Upper lobe of right lung (tissue), 1 donor: ENCODE measurements around the gene TMEM107. TPM values are rescaled to one million over a fixed set of nuclear protein-coding genes. Genes with fewer than 3 reads are reported as not detected.

Experiments
- ATAC-seq: fragments of 200-7000 bp; cut with Tn5 transposase; one replicate; pipeline ENCODE4 v1.9.1; 2020; ENCODE audit warnings: mild to moderate bottlenecking, moderate library complexity
- DNase-seq: peaks from one replicate; pipeline ENCODE4 v3.0.0-alpha.2; 2020
- H3K27ac ChIP-seq: fragments of 200-600 bp; one replicate; pipeline ENCODE4 v1.8.0; 2022
- H3K27me3 ChIP-seq: fragments of 200-600 bp; one replicate; pipeline ENCODE4 v1.8.0; 2022; ENCODE audit warnings: mild to moderate bottlenecking
- H3K36me3 ChIP-seq: fragments of 200-600 bp; one replicate; pipeline ENCODE4 v1.8.0; 2022
- H3K4me1 ChIP-seq: fragments of 200-600 bp; one replicate; pipeline ENCODE4 v1.8.0; 2022
- H3K4me3 ChIP-seq: fragments of 200-600 bp; one replicate; pipeline ENCODE4 v1.8.0; 2022; ENCODE audit warnings: mild to moderate bottlenecking
- H3K9me3 ChIP-seq: fragments of 200-600 bp; one replicate; pipeline ENCODE4 v1.8.0; 2022
- intact Hi-C: fragments of 100-400 bp; cut with DNase I; formaldehyde crosslinking; loops from one replicate; pipeline ENCODE4 v1.11.0; 2022
- total RNA-seq: library from RNA; stranded (reverse); fragmentation: NEBNext Ultra II Directional; extraction: Animal tissue kit (Norgen Biotek cat#: 25700); gene quantifications from one replicate; pipeline ENCODE4 v1.2.1, GENCODE V29; 2021
- TF ChIP-seq, protein P1 (sequence below): fragments of 200-600 bp; IDR thresholded peaks from one replicate; pipeline ENCODE4 v1.8.0; 2022; ENCODE audit warnings: antibody characterized with exemption
- donor health status: DM: no; HTN: yes; CAD: no; lungs with severe emphysema.

TMEM107 gene
- total RNA-seq, 1 donor from 2014 or later: 9.3 TPM

DNA sequence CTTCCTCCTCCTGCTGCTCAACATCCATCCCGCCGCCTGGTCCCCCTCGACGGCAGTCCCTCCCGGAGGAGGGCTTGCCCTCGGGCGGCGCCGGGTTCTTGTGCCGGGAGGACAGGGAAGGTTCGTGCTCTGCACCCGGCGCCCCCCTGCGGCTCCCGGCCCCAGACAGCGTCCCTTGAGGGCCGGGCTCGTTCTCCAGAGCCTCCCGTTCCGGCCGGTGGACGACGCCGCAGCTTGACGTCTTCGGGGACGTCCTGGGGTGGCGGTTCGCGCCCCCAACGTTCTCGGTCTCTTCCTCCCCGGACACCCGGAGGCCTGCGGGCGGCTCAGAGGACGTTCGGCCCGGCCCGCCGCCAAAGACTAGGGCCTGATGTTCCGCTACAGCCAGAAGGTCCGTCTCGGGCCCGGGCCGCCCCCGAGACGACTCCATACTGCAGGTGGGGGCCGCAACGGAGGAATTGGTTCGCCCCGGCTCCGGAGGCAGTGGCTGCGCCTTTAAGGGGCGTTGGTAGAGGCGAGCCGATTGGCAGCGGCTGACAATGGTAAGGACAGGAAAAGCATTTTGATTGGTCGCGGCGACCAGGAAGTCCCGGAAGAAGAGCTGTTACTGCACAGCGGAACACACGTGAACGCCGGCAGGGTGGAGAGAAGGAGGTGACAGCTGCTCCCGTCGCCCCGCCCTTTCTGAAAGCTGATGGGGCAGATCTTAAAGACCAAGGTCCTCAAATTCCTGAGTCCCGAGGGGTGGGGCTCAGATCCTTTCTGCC is 13.7 kb upstream of the TMEM107 start, which contains the start of gene BORCS6:
Gene BORCS6 (minus strand): TSS at position 470 of the 767 bp plus-strand sequence. CDS start 40 bp downstream, at position 430.
- no peaks in the 10 kb centered on the region for H3K27me3 ChIP-seq
- peaks cover 39% of the 10 kb centered on the region for H3K4me1 ChIP-seq
- intact Hi-C loops: loop anchor here (5.0 kb wide), 1 partner anchor 68 kb away; the partner anchor contains the start of gene HES7
- H3K27ac ChIP-seq: peak within 1 kb of the TSS; percentile 94
- ATAC-seq (peak; percentile 84), DNase-seq (peak; percentile 97)
- no peaks in the 10 kb centered on the region for H3K9me3 ChIP-seq
- TF ChIP-seq, protein P1, sequence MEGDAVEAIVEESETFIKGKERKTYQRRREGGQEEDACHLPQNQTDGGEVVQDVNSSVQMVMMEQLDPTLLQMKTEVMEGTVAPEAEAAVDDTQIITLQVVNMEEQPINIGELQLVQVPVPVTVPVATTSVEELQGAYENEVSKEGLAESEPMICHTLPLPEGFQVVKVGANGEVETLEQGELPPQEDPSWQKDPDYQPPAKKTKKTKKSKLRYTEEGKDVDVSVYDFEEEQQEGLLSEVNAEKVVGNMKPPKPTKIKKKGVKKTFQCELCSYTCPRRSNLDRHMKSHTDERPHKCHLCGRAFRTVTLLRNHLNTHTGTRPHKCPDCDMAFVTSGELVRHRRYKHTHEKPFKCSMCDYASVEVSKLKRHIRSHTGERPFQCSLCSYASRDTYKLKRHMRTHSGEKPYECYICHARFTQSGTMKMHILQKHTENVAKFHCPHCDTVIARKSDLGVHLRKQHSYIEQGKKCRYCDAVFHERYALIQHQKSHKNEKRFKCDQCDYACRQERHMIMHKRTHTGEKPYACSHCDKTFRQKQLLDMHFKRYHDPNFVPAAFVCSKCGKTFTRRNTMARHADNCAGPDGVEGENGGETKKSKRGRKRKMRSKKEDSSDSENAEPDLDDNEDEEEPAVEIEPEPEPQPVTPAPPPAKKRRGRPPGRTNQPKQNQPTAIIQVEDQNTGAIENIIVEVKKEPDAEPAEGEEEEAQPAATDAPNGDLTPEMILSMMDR: peak; percentile 19
- H3K4me3 ChIP-seq: peak within 1 kb of the TSS; percentile 75
- no peaks in the 10 kb centered on the region for H3K36me3 ChIP-seq

DNA sequence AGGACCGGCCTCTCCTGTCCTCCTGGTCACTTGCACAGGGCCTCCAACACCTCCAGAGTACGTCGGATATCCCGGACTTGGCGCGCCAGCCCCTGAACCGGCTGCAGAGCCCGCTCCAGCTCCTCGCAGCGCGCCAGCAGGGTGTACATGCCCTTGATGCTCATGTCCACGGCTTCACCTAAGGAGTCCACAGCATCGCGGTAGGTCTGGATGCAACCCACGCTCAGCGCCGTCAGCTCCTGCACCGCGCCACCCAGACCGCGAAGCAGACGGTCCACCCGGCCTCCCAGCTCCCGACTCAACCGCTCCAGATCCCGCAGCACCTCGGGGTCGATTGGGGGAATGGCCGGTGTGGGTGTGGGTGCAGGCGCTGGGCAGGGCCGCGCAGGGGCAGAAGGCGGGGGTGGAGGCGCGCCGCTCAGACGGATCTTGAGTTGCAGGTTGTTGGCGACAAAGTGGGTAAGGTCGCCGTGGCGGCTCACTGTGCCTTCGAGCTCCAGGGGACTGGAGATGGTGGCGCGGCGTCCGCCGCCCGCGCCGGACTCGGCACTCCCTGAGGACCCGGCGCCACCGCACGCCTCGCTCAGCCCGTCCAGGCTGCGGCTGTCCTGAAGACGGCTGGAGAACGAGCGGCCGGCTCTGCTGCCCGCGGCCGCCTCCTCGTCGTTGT is 13.0 kb upstream of the TMEM107 start:
- Histone ChIP-seq H3K4me3 (peak overlapping the region; percentile 75), H3K27ac (peak overlapping the region; percentile 94), H3K9me3 (no peaks in the 10 kb centered on the region), H3K36me3 (no peaks in the 10 kb centered on the region), H3K27me3 (no peaks in the 10 kb centered on the region), H3K4me1 (peaks cover 39% of the 10 kb centered on the region)
- peak; percentile 78 for DNase-seq
- intact Hi-C loops: loop anchor here (5.0 kb wide), 1 partner anchor 67 kb away; the partner anchor contains the start of gene HES7
- TF ChIP-seq, protein P1: no peak
- ATAC-seq: peak; percentile 0

DNA sequence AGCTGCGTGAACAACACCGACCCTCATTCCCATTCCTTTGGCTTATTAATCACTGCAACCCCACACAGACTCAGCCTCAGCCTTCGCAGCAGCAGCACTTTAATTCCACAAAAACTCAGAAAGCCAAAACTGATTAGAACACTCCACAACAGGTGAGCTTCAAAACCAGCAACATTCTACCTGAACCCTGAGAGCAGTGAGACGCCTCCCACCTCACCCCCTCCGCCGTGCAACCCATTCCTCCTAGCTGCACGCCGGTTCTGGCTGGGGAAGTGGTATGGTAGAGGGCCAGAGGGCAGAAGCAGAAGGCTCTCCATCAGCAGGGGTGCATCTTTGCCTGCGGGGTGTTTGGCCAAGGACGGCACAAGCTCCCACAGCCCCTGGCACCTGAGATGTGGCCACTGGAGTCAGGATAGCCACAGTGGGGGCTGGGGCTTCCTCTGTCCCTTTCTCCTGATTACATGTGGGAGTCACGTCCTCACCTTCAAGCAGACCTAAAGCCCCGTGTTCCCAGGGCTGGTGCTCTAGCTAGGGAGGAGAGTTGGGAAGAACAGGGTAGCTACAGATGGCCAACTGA is 12.2 kb upstream of the TMEM107 start:
- intact Hi-C loops: loop anchor here (5.0 kb wide), 1 partner anchor 66 kb away; the partner anchor contains the start of gene HES7
- H3K4me3 ChIP-seq: peak overlapping the region; percentile 75
- TF ChIP-seq, protein P1: no peak

DNA sequence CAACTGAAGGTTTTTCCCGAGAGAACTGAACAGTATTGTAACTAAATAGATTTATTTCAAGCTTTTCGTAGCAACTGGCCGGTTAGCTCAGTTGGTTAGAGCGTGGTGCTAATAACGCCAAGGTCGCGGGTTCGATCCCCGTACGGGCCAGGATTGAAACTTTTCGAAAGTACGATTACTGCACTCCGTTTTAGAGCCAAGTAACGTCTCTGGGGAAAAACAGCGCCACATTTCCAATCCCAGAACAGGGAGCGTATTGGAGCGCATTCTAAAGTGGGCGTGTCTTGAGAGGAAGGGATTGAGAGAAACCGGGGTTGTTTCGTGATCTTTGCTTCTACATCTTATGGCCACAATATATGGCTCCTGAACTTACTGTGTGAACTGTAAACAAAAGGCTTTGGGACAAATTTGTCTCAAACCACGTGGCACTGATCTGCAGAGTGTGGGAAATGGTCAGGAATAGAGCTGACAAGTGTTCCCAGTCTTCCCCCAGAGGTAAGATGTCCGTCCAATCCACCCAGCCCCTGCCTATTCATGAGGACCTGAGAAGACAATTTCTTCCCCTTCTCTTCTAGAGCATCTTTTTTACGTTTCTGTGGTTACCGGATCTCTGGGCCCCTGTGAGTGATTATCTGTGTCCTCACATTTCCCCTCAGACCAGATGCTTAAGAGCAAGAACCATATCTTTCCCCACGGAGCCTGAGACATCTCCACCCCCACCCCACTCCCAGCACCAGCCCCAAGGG is 11.5 kb upstream of the TMEM107 start:
- peak; percentile 54 for ATAC-seq
- peak; percentile 90 for DNase-seq
- TF ChIP-seq, protein P1: no peak
- intact Hi-C loops: loop anchor here (5.0 kb wide), 1 partner anchor 65 kb away; the partner anchor contains the start of gene HES7
- peak overlapping the region; percentile 75 for H3K4me3 ChIP-seq
- H3K36me3 ChIP-seq: no peaks in the 10 kb centered on the region
- no peaks in the 10 kb centered on the region for H3K9me3 ChIP-seq
- peaks cover 38% of the 10 kb centered on the region for H3K4me1 ChIP-seq
- H3K27me3 ChIP-seq: no peaks in the 10 kb centered on the region
- H3K27ac ChIP-seq: peak overlapping the region; percentile 80

More for the DNA sequence above, 12.2 kb upstream of the TMEM107 start:
- H3K4me1 ChIP-seq: peaks cover 39% of the 10 kb centered on the region
- peak; percentile 65 for DNase-seq
- H3K27ac ChIP-seq: peak overlapping the region; percentile 94
- no peaks in the 10 kb centered on the region for H3K9me3 ChIP-seq
- ATAC-seq: no peak
- no peaks in the 10 kb centered on the region for H3K27me3 ChIP-seq
- H3K36me3 ChIP-seq: no peaks in the 10 kb centered on the region
